Pancreas (tissue), 10 donors: ENCODE measurements around the gene ANKRD9. TPM values are rescaled to one million over a fixed set of nuclear protein-coding genes. Genes with fewer than 3 reads are reported as not detected.
"Not testable (repeated sequence)": the region's sequence is repeated elsewhere in the genome, so short reads cannot be mapped to it uniquely, and the experiment has no call there.

Source experiments
- ATAC-seq, 4 donors: fragments of 200-7000 bp; cut with Tn5 transposase; one replicate each; pipeline versions ENCODE4 v1.8.0 to v1.9.1; 2020; ENCODE audit warnings: mild to moderate bottlenecking in 4 of 4, moderate library complexity in 4 of 4
- DNase-seq, 6 donors: peaks; one replicate each; pipeline ENCODE4 v3.0.0-alpha.2; 2020
- FAIRE-seq: peaks from 2 replicates; lab custom pipeline; 2012; peaks lifted over from hg19 to GRCh38; lab: Jason Lieb, UNC
- H3K27ac ChIP-seq, 4 donors: fragments of 200-600 bp; sonication (generic); 1 replicate in 3 of 4; 2 replicates in 1 of 4; pipeline versions ENCODE4 v1.5.0 to v1.8.0; 2020
- H3K27me3 ChIP-seq, 4 donors: fragments of 200-600 bp; one replicate each; pipeline ENCODE4 v1.8.0; 2021
- H3K36me3 ChIP-seq, 3 donors: fragments of 200-600 bp; sonication (generic) in 1 of 3; one replicate each; pipeline versions ENCODE4 v1.5.0 to v1.8.0; 2020 to 2021
- H3K4me1 ChIP-seq, 3 donors: fragments of 200-600 bp; one replicate each; pipeline ENCODE4 v1.8.0; 2021
- H3K4me3 ChIP-seq, 4 donors: fragments of 200-600 bp; sonication (generic) in 2 of 4; one replicate each; pipeline versions ENCODE4 v1.5.0 to v1.8.0; 2020 to 2021
- H3K9me3 ChIP-seq, 4 donors: fragments of 200-600 bp; one replicate each; pipeline ENCODE4 v1.8.0; 2021
- CTCF ChIP-seq, 4 donors: fragments of 200-600 bp; sonication (generic) in 3 of 4; IDR thresholded peaks; one replicate each; pipeline versions ENCODE4 v1.5.0 to v1.8.0; 2021; ENCODE audit warnings: antibody characterized with exemption in 4 of 4
- WGBS, 2 donors: extraction: QIAGEN DNeasy Blood & Tissue Kit; methylation state at CpG; one replicate each; pipeline ENCODE4 v1.1.7; 2013; 5-methylcytosine and 5-hydroxymethylcytosine counted together
- intact Hi-C, 3 donors: fragments of 100-400 bp; cut with DNase I; formaldehyde crosslinking; loops; one replicate each; pipeline versions ENCODE4 v1.11.1 to v1.14.2; 2022
- polyA plus RNA-seq, 2 donors: library from polyadenylated mRNA; stranded (reverse); fragments of 200-250 nt; gene quantifications; one replicate each; pipeline ENCODE4 v1.2.3, GENCODE V29; 2013
- total RNA-seq, 6 donors: library from RNA; stranded (reverse); fragmentation: NEBNext Ultra II Directional in 4 of 6; extraction: Animal tissue kit (Norgen Biotek cat#: 25700) in 4 of 6; gene quantifications; one replicate each; pipeline versions ENCODE4 v1.2.1 to v1.2.4, GENCODE V29; 2021 to 2023
- donor health status: healthy with polysubstance abuse.
- donor health status: DM: no; HTN: no; CAD: no; lungs with moderate emphysema.
- donor health status: DM: no; HTN: no; CAD: no.
- donor health status: control.
- donor health status: control.
- donor health status: Bipolar disorder and iron deficiency.
- donor health status: DM: yes; HTN: yes; CAD: no.
- donor health status: DM: no; HTN: no; CAD: no.
- donor health status: DM: no; HTN: no; CAD: no.
- donor health status: DM: yes; HTN: yes; CAD: no.

ANKRD9 gene
- total and polyA plus RNA-seq, 8 donors: 5.4 to 14.4 (median 8.5) TPM

GRCh38 chr14:102525219-102525928 is 15.8 kb upstream of the ANKRD9 start:
- Histone ChIP-seq H3K27ac (peak overlapping the region; percentile 37 to 84 (median 66)), H3K4me3 (peak overlapping the region; percentile 52 to 77 (median 65)), H3K36me3 (no peaks in the 10 kb centered on the region), H3K9me3 (no peaks in the 10 kb centered on the region), H3K4me1 (peaks cover 3 to 8% (median 6%) of the 10 kb centered on the region in 3 donors), H3K27me3 (no peaks in the 10 kb centered on the region)
- FAIRE-seq (no peak), ATAC-seq (peak; percentile 17 to 51 (median 43)), DNase-seq (no peak)
- intact Hi-C loops: no loop called here
- 2% methylated on average over 11 of the region's 11 CpGs for WGBS, 2 donors
- TF ChIP-seq CTCF (IDR thresholded peaks at IDR 0.05): no peak

DNA sequence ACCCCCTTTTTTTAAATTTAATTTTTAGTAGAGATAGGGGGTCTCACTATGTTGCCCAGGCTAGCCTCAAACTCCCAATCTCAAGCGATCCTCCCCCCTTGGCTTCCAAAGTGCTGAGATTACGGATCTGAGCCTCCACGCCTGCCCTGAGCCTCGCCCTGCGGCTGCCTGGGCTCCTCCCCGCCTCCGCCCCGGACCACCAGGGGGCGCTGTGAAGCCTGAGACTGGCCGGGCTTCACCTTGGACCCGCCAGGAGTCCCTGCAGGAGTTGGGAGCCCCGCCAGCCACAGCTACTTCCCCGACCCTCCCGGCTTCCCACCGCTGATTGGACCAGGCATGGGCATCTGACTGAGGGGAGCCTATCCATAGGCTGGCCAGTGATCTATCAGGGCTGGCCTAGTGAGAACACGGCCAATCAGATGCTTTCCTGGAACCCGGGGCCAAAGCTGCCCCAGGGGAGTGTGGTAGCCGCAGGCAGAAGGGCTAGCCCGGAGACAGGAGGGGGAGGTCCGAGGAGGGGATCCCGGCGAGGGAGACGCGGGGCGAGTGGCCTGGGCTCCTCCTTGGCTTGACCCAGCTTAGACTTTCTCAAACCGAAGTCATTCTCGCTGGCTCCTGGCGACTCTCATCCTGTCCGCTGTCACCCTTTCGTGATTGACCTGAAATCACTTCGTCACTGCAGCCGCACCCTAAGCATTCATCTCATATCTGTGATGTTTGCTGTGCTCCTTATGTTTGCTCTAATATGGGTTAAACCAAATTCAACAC is 15.1 kb upstream of the ANKRD9 start:
- H3K36me3 ChIP-seq: no peaks in the 10 kb centered on the region
- H3K4me3 ChIP-seq: peak overlapping the region; percentile 52 to 77 (median 65)
- H3K27ac ChIP-seq: peak overlapping the region; percentile 37 to 84 (median 66)
- H3K4me1 ChIP-seq: peaks cover 3 to 8% (median 6%) of the 10 kb centered on the region in 3 donors
- H3K27me3 ChIP-seq: no peaks in the 10 kb centered on the region
- peak; percentile 99 to 100 (median 99) for TF ChIP-seq CTCF (IDR thresholded peaks at IDR 0.05)
- no peaks in the 10 kb centered on the region for H3K9me3 ChIP-seq
- DNase-seq (peak; percentile 99 to 100 (median 100)), FAIRE-seq (no peak), ATAC-seq (peak; percentile 97 to 99 (median 98))
- intact Hi-C loops: no loop called here
- WGBS, 2 donors: 0 to 1% methylated on average over 32 of the region's 32 CpGs

DNA sequence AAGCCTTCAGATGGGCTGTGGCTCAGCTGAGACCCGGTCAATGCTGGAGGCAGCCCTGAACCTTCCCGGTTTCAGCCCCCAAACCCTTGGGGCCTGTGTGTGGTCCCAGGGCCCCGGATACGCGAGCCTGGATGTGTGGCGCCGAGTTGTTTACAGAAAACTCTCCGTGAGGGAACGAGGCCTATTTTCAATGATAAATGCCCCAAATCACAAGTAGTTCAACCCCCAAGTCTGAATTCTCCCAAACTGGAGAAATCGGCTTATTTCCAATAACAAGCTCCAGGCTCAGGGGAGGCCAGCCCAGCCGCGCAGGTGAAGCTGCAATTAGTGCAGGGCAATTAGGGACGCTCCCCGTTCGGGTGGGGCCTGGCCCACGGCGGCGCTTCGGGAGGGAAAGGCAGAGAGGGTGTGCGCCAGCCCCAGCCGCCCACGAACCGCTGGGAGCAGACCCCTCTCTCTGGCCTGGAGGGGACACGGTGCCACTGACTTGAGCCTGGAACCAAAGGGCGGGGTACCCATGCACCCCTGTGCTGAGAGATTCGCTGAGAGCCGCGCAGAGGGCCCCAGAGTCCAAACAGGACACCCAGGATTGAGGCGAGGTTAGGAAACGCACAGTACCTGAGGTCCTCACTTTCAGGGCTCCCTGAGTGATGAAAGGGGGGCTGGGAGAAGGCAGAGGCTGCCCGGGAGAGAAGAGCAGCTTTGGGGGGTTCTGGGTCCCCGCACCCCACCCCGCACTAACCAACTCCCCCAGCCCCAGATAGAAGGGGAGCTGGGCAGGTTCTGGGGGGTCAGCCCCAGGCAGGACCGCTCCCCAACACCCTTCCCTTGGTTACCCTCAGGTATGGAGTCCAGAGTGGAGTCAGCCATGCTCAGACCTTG is 14.2 kb upstream of the ANKRD9 start:
- no peaks in the 10 kb centered on the region for H3K9me3 ChIP-seq
- FAIRE-seq: no peak
- peak overlapping the region in 2 of 4 donors; percentile 18 to 84 for H3K27ac ChIP-seq
- peak in 1 of 6 donors; percentile 71 for DNase-seq
- no peak for TF ChIP-seq CTCF (IDR thresholded peaks at IDR 0.05)
- H3K27me3 ChIP-seq: no peaks in the 10 kb centered on the region
- no peaks in the 10 kb centered on the region for H3K36me3 ChIP-seq
- peak in 2 of 4 donors; percentile 1 to 2 for ATAC-seq
- intact Hi-C loops: no loop called here
- 54 to 55% methylated on average over 34 of the region's 34 CpGs for WGBS, 2 donors
- peaks cover 3 to 8% (median 6%) of the 10 kb centered on the region in 3 donors for H3K4me1 ChIP-seq
- peak overlapping the region in 2 of 4 donors; percentile 62 to 68 for H3K4me3 ChIP-seq

- Histone ChIP-seq H3K4me1 (peaks cover 3 to 8% (median 6%) of the 10 kb centered on the region in 3 donors), H3K27me3 (no peaks in the 10 kb centered on the region), H3K27ac (no peak overlapping the region), H3K4me3 (no peak overlapping the region), H3K9me3 (no peaks in the 10 kb centered on the region), H3K36me3 (no peaks in the 10 kb centered on the region)
- intact Hi-C loops: no loop called here
- no peak for TF ChIP-seq CTCF (IDR thresholded peaks at IDR 0.05)
- no peak for DNase-seq
- WGBS, 2 donors: 80 to 92% methylated on average over 3 of the region's 3 CpGs
- FAIRE-seq: no peak
- no peak for ATAC-seq
Measured at GRCh38 chr14:102523200-102523568, 13.6 kb upstream of the ANKRD9 start.

- H3K27ac ChIP-seq, DNase-seq, FAIRE-seq, H3K4me1 ChIP-seq, intact Hi-C loops, H3K4me3 ChIP-seq, H3K36me3 ChIP-seq, ATAC-seq, H3K27me3 ChIP-seq, H3K9me3 ChIP-seq: not testable (repeated sequence)
- WGBS, 2 donors: 78 to 79% methylated on average over 5 of the region's 5 CpGs
Measured at GRCh38 chr14:102519709-102520108, 10.1 kb upstream of the ANKRD9 start.
